Measurements from ENCODE around the gene MAGI2.

- TF ChIP-seq CTCF (IDR thresholded peaks at IDR 0.05) (no peak), POLR2A (IDR thresholded peaks at IDR 0.05) (no peak)
Measured at GRCh38 chr7:78194611-78195010, 1258.9 kb downstream of the MAGI2 start.

Measured in esophagus squamous epithelium (tissue), 4 donors.